Endothelial cell of umbilical vein (primary cell): ENCODE results near the gene MPND. TPM values are rescaled to one million over a fixed set of nuclear protein-coding genes. Genes with fewer than 3 reads are reported as not detected.

Experiments
- BruUV-seq: library from RNA; stranded (reverse); fragments of 400-500 nt; replicated peaks from 2 replicates; lab custom pipeline; 2021; lab: Mats Ljungman, UMichigan
- CTCF ChIA-PET: fragments of 300-600, 350-600 bp; sonication (Branson Sonifier 250); formaldehyde crosslinking; loops from one replicate; lab custom pipeline; 2021; ENCODE audit warnings: antibody characterized with exemption, inconsistent platforms; lab: Charles Lee
- POLR2A ChIA-PET: fragments of 300-600, 350-600 bp; sonication (Branson Sonifier 250); formaldehyde crosslinking; loops from one replicate; lab custom pipeline; 2021; ENCODE audit warnings: antibody characterized with exemption, inconsistent platforms; lab: Charles Lee
- DNase-seq: peaks from one replicate; pipeline ENCODE4 v3.0.0-alpha.2; 2011; ENCODE audit warnings: low read depth, low spot score
- FAIRE-seq: peaks from 2 replicates; lab custom pipeline; 2011; peaks lifted over from hg19 to GRCh38; lab: Jason Lieb, UNC
- H2AFZ ChIP-seq: 2 replicates; pipeline ENCODE4 v1.6.0; 2012; ENCODE audit warnings: low read depth, low read length, control low read depth, inconsistent platforms
- H3K27ac ChIP-seq: 2 replicates; pipeline ENCODE4 v1.5.1; 2011; ENCODE audit warnings: low read depth, mild to moderate bottlenecking, control low read depth, low read length, moderate library complexity; ENCODE audit not compliant: insufficient read depth
- H3K27me3 ChIP-seq, 2 experiments: 2 replicates each; pipeline versions ENCODE4 v1.6.0 to v1.6.1; 2011; ENCODE audit warnings: low read length in 2 of 2, mixed read lengths in 1 of 2; ENCODE audit not compliant: control insufficient read depth in 2 of 2, insufficient read depth in 2 of 2
- H3K36me3 ChIP-seq, 2 experiments: 2 replicates in 1 of 2; 3 replicates in 1 of 2; pipeline ENCODE4 v1.5.1; 2011; ENCODE audit warnings: low read length in 2 of 2, mild to moderate bottlenecking in 1 of 2, moderate library complexity in 1 of 2; ENCODE audit not compliant: control insufficient read depth in 2 of 2, insufficient read depth in 2 of 2; ENCODE audit errors: extremely low read depth in 1 of 2
- H3K4me1 ChIP-seq: 3 replicates; pipeline ENCODE4 v1.5.1; 2011; ENCODE audit warnings: mild to moderate bottlenecking, low read length; ENCODE audit not compliant: control insufficient read depth, insufficient read depth; ENCODE audit errors: extremely low read depth
- H3K4me2 ChIP-seq: 2 replicates; pipeline ENCODE4 v1.6.1; 2011; ENCODE audit warnings: low read length, control low read depth, mixed read lengths; ENCODE audit not compliant: insufficient read depth
- H3K4me3 ChIP-seq, 3 experiments: fragments of 200-600 bp in 1 of 3; sonication (generic), shearing (Covaris generic) in 1 of 3; replicated peaks in 1 of 3; 2 replicates each; pipeline ENCODE4 v1.5.1; 2011 to 2016; ENCODE audit warnings: control low read depth in 3 of 3, low read length in 3 of 3, mild to moderate bottlenecking in 2 of 3, inconsistent platforms in 1 of 3, low read depth in 1 of 3, moderate library complexity in 1 of 3; ENCODE audit not compliant: insufficient read depth in 1 of 3
- H3K79me2 ChIP-seq: 2 replicates; pipeline ENCODE4 v1.6.0; 2012; ENCODE audit warnings: low read length, inconsistent platforms; ENCODE audit not compliant: control insufficient read depth, insufficient read depth
- H3K9ac ChIP-seq: replicated peaks from 2 replicates; pipeline ENCODE3; 2011; ENCODE audit warnings: low read length, control low read depth; ENCODE audit not compliant: insufficient read depth; ENCODE audit errors: extremely low read depth
- H3K9me1 ChIP-seq: replicated peaks from 3 replicates; pipeline ENCODE4 v1.6.0; 2011; ENCODE audit warnings: mild to moderate bottlenecking, low read length; ENCODE audit not compliant: control insufficient read depth, insufficient read depth; ENCODE audit errors: extremely low read depth
- H3K9me3 ChIP-seq: replicated peaks from 2 replicates; pipeline ENCODE4 v1.5.1; 2012; ENCODE audit warnings: low read length, inconsistent platforms; ENCODE audit not compliant: control insufficient read depth, insufficient read depth
- H4K20me1 ChIP-seq: replicated peaks from 2 replicates; pipeline ENCODE3; 2011; ENCODE audit warnings: mild to moderate bottlenecking, low read length; ENCODE audit not compliant: control insufficient read depth, insufficient read depth; ENCODE audit errors: extremely low read depth
- CTCF ChIP-seq, 2 donors: IDR thresholded peaks; 1 replicate in 1 of 2; 2 replicates in 1 of 2; pipeline ENCODE4 v1.5.1; 2011; ENCODE audit warnings: low read length in 2 of 2, mild to moderate bottlenecking in 2 of 2, moderate library complexity in 2 of 2, control low read depth in 1 of 2, inconsistent platforms in 1 of 2, low read depth in 1 of 2; ENCODE audit not compliant: insufficient read depth in 1 of 2; ENCODE audit errors: extremely low read depth in 1 of 2
- EZH2 ChIP-seq: IDR thresholded peaks from 2 replicates; pipeline ENCODE4 v1.6.1; 2012; ENCODE audit warnings: borderline replicate concordance, low read depth, mild to moderate bottlenecking, moderate library complexity, low read length, inconsistent platforms; ENCODE audit not compliant: severe bottlenecking
- FOS ChIP-seq: IDR thresholded peaks from 2 replicates; pipeline ENCODE4 v1.6.1; 2011; ENCODE audit warnings: mild to moderate bottlenecking, low read length, moderate library complexity, borderline replicate concordance; ENCODE audit not compliant: insufficient read depth
- GATA2 ChIP-seq: IDR thresholded peaks from 2 replicates; pipeline ENCODE4 v1.7.0; 2011; ENCODE audit warnings: low read depth, mild to moderate bottlenecking, moderate library complexity, mixed read lengths, low read length; ENCODE audit not compliant: insufficient read length, insufficient read depth
- JUN ChIP-seq: IDR thresholded peaks from 2 replicates; pipeline ENCODE4 v1.6.1; 2011; ENCODE audit warnings: borderline replicate concordance, low read depth; ENCODE audit not compliant: insufficient read length, insufficient read depth
- MAX ChIP-seq: IDR thresholded peaks from 2 replicates; pipeline ENCODE4 v1.6.1; 2011; ENCODE audit not compliant: insufficient read depth, insufficient read length
- MYC ChIP-seq: IDR thresholded peaks from one replicate; pipeline ENCODE4 v1.6.1; 2011; ENCODE audit warnings: mild to moderate bottlenecking, low read depth, low read length
- POLR2A ChIP-seq: IDR thresholded peaks from 2 replicates; pipeline ENCODE4 v1.6.1; 2012; ENCODE audit warnings: low read depth, mild to moderate bottlenecking, control low read depth, low read length
- POLR2AphosphoS5 ChIP-seq: IDR thresholded peaks from 2 replicates; pipeline ENCODE4 v1.6.1; 2012; ENCODE audit warnings: low read depth, mild to moderate bottlenecking, control low read depth, low read length, moderate library complexity; ENCODE audit not compliant: insufficient read depth
- dilution Hi-C: fragments of 300-500 bp; cut with MboI; formaldehyde crosslinking; loops from one replicate; pipeline ENCODE4 v1.15.0; 2019; ENCODE audit warnings: low sequenced_read_pairs; ENCODE audit not compliant: extremely low pct_ligation_motif_present
- intact Hi-C: fragments of 100-400 bp; cut with micrococcal nuclease; formaldehyde crosslinking; loops from one replicate; pipeline ENCODE4 v1.10.0; 2022
- polyA plus RNA-seq, 4 experiments: library from polyadenylated mRNA; depleted of rRNA in 3 of 4; stranded (reverse) in 3 of 4; unstranded in 1 of 4; fragments of >200 nt; gene quantifications; 2 replicates each; pipeline versions ENCODE4 v1.2.1 to v1.2.3, GENCODE V29; 2011 to 2012; ENCODE audit warnings: missing spikeins in 1 of 4
- total RNA-seq: library from RNA; stranded (reverse); gene quantifications from 2 replicates; pipeline ENCODE4 v1.2.3, GENCODE V29; 2021

Gene MPND
- total and polyA plus RNA-seq, 2 donors (not counting 3 experiments of a cell fraction or from before 2014, with no cell fraction given): 14.8 to 21.1 TPM

- Histone ChIP-seq H3K9ac (peak overlapping the region; percentile 75), H3K79me2 (peaks cover 80% of the 10 kb centered on the region), H3K27ac (peak overlapping the region; percentile 88), H3K4me1 (peaks cover 68% of the 10 kb centered on the region), H3K9me1 (no peaks in the 10 kb centered on the region), H3K4me2 (peak overlapping the region; percentile 40), H3K4me3 (peak overlapping the region in 1 of 3 experiments; percentile 1), H4K20me1 (no peaks in the 10 kb centered on the region), H3K27me3 (no peaks in the 10 kb centered on the region), H3K36me3 (peaks cover 5 to 6% of the 10 kb centered on the region in 2 experiments), H3K9me3 (no peaks in the 10 kb centered on the region), H2AFZ (no peak overlapping the region)
- DNase-seq: peak; percentile 50
- dilution Hi-C loops: no loop called here
- BruUV-seq: no TSS peak
- no peak for FAIRE-seq
- intact Hi-C loops: loop anchor here (1.0 kb wide), 3 partner anchors 10 to 81 kb away; partner anchors contain the start of gene SH3GL1
- CTCF ChIA-PET: interaction anchor here (0.6 to 7.9 kb wide), 7 partner anchors 8 to 126 kb away, joined by 3 to 105 read pairs (median 7); partner anchors contain the start of genes CHAF1A, MPND and SH3GL1
- POLR2A ChIA-PET: interaction anchor here (0.9 to 1.5 kb wide), 4 partner anchors 8 to 14 kb away, joined by 3 to 4 read pairs (median 4); partner anchors contain the start of genes CHAF1A and SH3GL1
- TF ChIP-seq MYC (no peak), POLR2AphosphoS5 (no peak), CTCF (IDR thresholded peaks at IDR 0.05; ENCODE audit: extremely low read depth in 1 of 2, insufficient read depth in 1 of 2, low read depth in 1 of 2, low read length in 2 of 2) (no peak), MAX (no peak), POLR2A (peak; percentile 43), GATA2 (peak; percentile 18), EZH2 (no peak), JUN (no peak), FOS (no peak)
Observed at GRCh38 chr19:4390567-4391305, 47.4 kb downstream of the MPND start.
